Nephron progenitor cell (in vitro differentiated cells): ENCODE measurements around the gene SBF2.

Source experiments
- DNase-seq: peaks from one replicate; pipeline ENCODE4 v3.0.0; 2021
- H3K27ac Mint-ChIP-seq: 2 replicates; pipeline ENCODE4 v1.8.0; 2021; ENCODE audit warnings: mild to moderate bottlenecking, moderate library complexity, mixed read lengths
- H3K27me3 Mint-ChIP-seq: 2 replicates; pipeline ENCODE4 v1.8.0; 2021; ENCODE audit warnings: mild to moderate bottlenecking, low read depth, mixed read lengths; ENCODE audit not compliant: poor library complexity
- H3K36me3 Mint-ChIP-seq: 2 replicates; pipeline ENCODE4 v1.8.0; 2021; ENCODE audit warnings: low read depth, mixed read lengths
- H3K4me1 Mint-ChIP-seq: 2 replicates; pipeline ENCODE4 v1.8.0; 2021; ENCODE audit warnings: mixed read lengths
- H3K4me3 Mint-ChIP-seq: 2 replicates; pipeline ENCODE4 v1.8.0; 2021; ENCODE audit warnings: mild to moderate bottlenecking, moderate library complexity, mixed read lengths
- H3K9me3 Mint-ChIP-seq: 2 replicates; pipeline ENCODE4 v1.8.0; 2021; ENCODE audit warnings: mild to moderate bottlenecking, moderate library complexity, mixed read lengths
- TF ChIP-seq, protein P1 (sequence below): fragments of 200-600 bp; sonication (generic); IDR thresholded peaks from 2 replicates; pipeline ENCODE4 v1.5.0; 2021; ENCODE audit warnings: antibody characterized with exemption

The SBF2 gene

DNA sequence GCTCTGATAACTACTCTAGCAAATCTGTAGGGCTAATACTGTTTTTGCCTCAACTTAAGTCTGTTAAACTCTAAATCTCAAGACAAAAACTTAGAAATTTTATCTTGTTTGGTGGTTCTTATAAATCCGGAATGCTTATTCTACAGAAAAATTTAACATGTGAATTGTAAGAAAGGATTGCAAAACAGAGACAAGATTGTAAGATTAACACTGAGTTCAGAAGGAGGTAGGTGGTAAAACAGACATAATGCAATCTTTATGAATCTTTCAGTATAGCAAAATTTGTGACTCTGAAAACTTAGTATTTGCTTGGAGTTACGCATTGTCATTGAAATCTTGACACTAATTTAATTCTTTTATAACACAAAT is 263.9 kb downstream of the SBF2 start:
- Mint-ChIP-seq H3K36me3 (peaks cover 15% of the 10 kb centered on the region), H3K27me3 (no peaks in the 10 kb centered on the region), H3K4me3 (no peak overlapping the region), H3K4me1 (no peaks in the 10 kb centered on the region), H3K9me3 (no peaks in the 10 kb centered on the region), H3K27ac (no peak overlapping the region)
- no peak for DNase-seq
- TF ChIP-seq, protein P1, sequence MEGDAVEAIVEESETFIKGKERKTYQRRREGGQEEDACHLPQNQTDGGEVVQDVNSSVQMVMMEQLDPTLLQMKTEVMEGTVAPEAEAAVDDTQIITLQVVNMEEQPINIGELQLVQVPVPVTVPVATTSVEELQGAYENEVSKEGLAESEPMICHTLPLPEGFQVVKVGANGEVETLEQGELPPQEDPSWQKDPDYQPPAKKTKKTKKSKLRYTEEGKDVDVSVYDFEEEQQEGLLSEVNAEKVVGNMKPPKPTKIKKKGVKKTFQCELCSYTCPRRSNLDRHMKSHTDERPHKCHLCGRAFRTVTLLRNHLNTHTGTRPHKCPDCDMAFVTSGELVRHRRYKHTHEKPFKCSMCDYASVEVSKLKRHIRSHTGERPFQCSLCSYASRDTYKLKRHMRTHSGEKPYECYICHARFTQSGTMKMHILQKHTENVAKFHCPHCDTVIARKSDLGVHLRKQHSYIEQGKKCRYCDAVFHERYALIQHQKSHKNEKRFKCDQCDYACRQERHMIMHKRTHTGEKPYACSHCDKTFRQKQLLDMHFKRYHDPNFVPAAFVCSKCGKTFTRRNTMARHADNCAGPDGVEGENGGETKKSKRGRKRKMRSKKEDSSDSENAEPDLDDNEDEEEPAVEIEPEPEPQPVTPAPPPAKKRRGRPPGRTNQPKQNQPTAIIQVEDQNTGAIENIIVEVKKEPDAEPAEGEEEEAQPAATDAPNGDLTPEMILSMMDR, result no peak

DNA sequence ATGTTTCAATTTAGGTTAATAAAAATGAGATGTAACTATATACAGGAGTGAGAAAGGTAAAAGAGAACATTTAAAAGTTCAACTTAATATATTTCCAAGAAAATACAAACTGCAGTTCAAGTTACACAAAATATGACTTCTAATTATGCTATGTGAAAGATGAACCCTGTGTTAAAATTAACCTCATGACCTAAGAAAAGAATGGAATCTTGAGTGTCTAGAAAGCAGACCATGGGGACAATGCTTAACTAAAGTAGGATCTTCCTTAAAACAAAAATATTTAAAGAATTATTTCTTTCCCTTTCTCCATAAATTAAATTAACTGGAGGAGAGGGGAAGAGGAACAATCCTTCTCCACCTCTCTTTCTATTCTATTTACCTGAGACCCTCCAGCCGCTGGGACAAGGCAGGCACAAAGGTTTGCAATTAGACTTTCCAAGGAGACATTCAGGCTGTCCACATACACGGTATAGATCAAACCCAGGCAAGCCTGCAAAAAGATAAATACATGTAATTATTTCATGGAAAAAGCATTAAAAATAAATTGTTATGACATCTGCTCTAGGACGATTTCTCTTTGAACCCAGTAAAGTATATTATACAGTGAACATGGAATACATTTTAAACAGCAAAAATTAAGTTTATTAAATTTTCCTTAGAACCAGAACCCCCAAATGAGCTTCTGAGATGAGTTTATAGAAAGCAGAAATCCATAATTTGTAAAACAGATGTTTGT is 264.5 kb downstream of the SBF2 start:
- H3K4me1 Mint-ChIP-seq, result no peaks in the 10 kb centered on the region
- H3K9me3 Mint-ChIP-seq, result no peaks in the 10 kb centered on the region
- no peaks in the 10 kb centered on the region for H3K27me3 Mint-ChIP-seq
- TF ChIP-seq, protein P1, result no peak
- peaks cover 15% of the 10 kb centered on the region for H3K36me3 Mint-ChIP-seq
- H3K4me3 Mint-ChIP-seq, result no peak overlapping the region
- no peak for DNase-seq
- no peak overlapping the region for H3K27ac Mint-ChIP-seq

DNA sequence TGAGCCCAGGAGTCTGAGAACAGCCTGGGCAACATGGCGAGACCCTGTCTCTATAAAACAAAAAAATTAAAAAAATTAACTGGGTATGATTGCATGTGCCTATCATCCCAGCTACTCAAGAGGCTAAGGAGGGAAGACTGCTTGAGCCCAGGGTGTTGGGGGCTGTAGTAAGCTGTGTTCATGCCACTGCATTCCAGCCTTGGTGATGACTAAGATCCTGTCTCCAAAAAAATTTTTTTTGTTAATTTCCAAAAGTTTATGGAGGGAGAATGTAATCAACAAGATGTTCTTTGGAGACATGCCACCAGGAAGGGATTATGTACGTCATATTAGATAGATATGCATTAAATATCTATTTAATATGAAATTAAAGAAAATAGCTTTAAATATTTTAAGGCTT is 267.5 kb downstream of the SBF2 start:
- no peak overlapping the region for H3K4me3 Mint-ChIP-seq
- peaks cover 15% of the 10 kb centered on the region for H3K36me3 Mint-ChIP-seq
- H3K9me3 Mint-ChIP-seq, result no peaks in the 10 kb centered on the region
- TF ChIP-seq, protein P1, result no peak
- no peak for DNase-seq
- no peak overlapping the region for H3K27ac Mint-ChIP-seq
- no peaks in the 10 kb centered on the region for H3K4me1 Mint-ChIP-seq
- no peaks in the 10 kb centered on the region for H3K27me3 Mint-ChIP-seq

DNA sequence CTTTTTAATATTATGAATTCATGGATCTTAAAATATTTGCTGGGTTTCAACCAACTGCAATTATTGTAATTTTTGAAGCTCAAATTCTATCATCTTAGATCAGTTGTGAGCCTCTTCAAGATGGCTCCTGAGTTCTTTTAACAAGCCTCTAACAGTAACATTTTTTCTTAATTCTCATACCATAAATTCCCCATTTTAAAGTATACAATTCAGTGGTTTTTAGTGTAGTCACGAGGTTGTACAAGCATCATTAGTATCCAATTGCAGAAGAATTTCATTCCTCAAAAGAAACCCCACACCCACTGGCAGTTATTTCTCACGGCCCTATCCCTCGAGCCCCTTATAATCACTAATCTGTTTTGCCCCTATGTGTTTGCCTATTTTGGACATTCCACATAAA is 270.8 kb downstream of the SBF2 start:
- Mint-ChIP-seq H3K27ac (no peak overlapping the region), H3K4me1 (no peaks in the 10 kb centered on the region), H3K9me3 (no peaks in the 10 kb centered on the region), H3K27me3 (no peaks in the 10 kb centered on the region), H3K4me3 (no peak overlapping the region), H3K36me3 (peaks cover 7% of the 10 kb centered on the region)
- TF ChIP-seq, protein P1, result no peak
- DNase-seq, result no peak

DNA sequence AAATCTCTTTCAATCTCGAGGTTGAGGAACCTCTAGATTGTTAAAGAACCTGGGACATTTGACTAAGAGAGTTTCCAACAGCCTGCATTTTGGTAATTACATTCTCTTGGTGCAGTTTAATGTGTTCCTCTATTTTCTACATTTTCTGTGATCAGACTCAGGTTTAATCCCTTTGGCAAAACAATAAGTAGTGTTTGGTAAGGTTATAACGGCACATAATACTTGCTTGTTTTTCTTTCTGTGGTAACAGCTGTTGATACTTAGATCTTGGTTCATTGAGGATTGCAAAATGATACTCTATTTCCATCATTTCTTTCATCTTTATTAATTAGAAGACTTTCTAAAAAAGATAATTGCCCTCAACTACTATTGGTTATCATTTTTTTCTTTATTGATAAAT is 271.3 kb downstream of the SBF2 start:
- H3K36me3 Mint-ChIP-seq, result peaks cover 7% of the 10 kb centered on the region
- no peaks in the 10 kb centered on the region for H3K4me1 Mint-ChIP-seq
- TF ChIP-seq, protein P1, result no peak
- no peaks in the 10 kb centered on the region for H3K27me3 Mint-ChIP-seq
- no peak overlapping the region for H3K4me3 Mint-ChIP-seq
- no peak overlapping the region for H3K27ac Mint-ChIP-seq
- no peaks in the 10 kb centered on the region for H3K9me3 Mint-ChIP-seq
- no peak for DNase-seq

DNA sequence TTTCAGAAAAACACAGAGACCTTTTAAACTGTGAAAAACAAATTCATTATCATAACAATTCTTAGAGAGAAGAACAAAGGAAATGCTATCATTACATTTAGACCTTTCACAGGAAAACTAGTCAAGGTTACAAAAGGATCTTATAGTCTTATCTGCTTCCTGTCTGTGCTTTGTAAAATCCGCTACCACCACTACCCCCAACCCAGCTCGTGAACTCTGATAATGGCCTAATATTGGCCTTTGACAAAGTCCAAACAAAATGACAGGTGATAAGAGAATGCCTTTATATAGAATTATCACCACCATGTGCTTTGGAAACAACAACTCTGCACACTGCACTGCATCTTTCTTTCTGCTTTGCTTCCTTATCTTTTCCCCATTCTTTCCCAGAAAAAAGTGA is 272.5 kb downstream of the SBF2 start:
- no peak overlapping the region for H3K27ac Mint-ChIP-seq
- H3K27me3 Mint-ChIP-seq, result no peaks in the 10 kb centered on the region
- H3K4me3 Mint-ChIP-seq, result no peak overlapping the region
- no peak for DNase-seq
- no peaks in the 10 kb centered on the region for H3K4me1 Mint-ChIP-seq
- H3K36me3 Mint-ChIP-seq, result peaks cover 6% of the 10 kb centered on the region
- TF ChIP-seq, protein P1, result no peak
- no peaks in the 10 kb centered on the region for H3K9me3 Mint-ChIP-seq
